Stimulated activated CD4-positive, alpha-beta T cell treated with anti-CD3 and anti-CD28 coated beads, TNF-alpha, amount 100 ng/mL, for 48 hours (primary cell): ENCODE results near the gene SERPING1.

Experiments
- DNase-seq, 3 donors: peaks; one replicate each; pipeline ENCODE4 v3.0.0-alpha.2; 2020; ENCODE audit warnings: low read depth in 3 of 3

SERPING1 gene

DNA sequence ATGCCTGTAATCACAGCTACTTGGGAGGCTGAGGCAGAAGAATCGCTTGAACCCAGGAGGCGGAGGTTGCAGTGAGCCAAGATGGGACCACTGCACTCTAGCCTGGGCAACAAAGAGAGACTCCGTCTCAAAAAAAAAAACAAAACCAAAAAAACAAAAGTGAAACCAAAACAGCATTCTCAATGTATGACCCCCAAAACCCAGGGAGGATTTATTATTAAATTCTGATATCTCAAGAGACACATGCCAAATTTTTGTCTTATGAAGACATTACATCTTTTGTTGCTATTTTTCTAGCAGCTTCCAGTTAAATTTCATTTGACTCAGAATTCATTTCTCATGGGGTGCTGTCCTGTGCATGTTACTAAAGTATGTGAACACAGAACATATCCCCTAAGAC lies 55.2 kb downstream of the SERPING1 start:
- no peak for DNase-seq

DNA sequence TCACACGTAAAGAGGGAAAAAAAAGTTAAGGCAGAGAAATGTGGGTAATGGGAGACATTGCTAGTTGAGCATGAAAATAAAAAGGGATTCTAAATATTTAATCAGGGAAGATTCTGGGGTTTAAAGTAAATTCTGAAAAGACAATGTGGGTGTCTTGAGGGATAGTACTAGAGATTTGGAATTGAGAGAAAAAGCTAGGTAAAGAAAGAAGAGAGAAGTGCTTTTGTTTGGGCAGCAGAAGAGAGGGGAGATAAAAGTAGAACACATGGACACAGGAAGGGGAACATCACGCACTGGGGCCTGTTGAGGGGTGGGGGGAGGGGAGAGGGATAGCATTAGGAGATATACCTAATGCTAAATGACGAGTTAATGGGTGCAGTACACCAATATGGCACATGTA lies 55.7 kb downstream of the SERPING1 start:
- no peak for DNase-seq

DNA sequence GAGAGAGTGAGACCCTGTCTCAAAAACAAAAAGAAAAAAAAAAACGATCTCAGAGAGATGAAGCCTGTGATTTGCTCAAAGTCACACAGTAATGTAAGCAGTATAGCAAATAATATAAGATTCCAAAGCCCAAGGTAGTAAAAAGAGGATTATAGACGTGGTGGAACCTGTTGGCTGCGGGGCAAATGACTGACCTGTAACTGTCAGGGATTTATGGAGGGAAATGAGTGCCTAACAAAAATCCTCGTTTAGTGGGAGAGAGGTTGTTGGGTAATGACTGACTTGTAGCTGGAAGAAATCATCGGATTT lies 59.4 kb downstream of the SERPING1 start:
- DNase-seq, result no peak

DNA sequence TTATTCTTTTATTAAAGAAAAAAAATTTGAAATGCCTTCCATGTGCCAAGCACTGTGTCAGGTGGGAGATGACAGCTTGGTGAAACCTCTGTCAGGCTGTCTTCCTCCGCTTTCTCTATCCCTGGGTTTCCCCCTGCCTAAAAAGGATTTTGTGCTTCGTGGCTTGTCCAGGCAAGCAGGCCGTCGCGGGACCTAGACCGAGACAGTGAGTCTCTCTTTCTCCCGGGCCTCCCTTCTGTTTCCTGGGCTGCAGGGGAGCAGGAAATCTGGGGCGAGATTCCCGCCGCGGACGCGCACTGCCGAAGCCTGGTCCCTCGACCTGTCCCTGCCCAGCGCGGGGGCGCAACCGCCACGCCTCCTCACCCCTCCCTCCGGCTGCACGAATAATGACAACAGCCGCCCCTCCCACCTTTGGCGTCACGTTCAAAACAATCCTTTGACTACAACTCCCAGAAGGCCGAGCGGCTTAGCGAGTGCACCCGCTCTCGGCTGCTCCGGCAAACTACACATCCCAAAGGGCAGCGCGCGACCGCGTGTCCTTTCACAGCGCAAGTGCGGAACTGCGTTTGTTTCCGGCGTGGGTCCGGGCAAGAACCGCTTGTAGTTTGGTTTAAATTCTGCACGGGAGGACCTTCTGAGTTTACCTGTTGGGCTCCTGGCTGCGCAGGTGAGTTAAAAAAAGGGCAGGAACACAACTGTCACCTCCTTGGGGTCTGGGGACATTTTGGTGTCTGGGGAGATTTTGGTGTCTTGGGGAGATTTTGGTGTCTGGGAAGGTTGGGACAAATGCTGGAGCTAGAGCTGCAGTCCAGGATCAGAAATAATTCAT lies 59.9 kb downstream of the SERPING1 start, which contains the start of gene CLP1:
Gene CLP1, plus strand, starts transcription at position 569 of the 829 bp plus-strand sequence. CDS start 1,715 bp downstream, outside the sequence.
- peak; percentile 97 to 98 (median 97) for DNase-seq

DNA sequence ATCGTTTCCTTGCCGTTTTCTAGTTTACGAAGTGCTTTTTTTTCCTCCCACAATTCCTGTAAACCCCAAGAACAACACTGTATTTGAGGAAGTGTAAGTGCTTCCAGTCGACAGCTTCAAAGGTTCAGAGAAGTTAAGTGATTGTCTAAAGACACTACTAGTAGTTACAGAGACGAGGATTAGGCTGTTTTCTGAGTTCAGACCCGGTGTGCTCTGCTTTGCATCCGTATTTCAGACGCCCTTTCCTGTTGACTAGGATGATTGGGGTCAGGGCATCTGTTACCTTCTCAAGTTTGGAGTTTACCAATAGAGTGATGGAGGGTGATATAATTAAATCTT lies 60.5 kb downstream of the SERPING1 start:
- no peak for DNase-seq

DNA sequence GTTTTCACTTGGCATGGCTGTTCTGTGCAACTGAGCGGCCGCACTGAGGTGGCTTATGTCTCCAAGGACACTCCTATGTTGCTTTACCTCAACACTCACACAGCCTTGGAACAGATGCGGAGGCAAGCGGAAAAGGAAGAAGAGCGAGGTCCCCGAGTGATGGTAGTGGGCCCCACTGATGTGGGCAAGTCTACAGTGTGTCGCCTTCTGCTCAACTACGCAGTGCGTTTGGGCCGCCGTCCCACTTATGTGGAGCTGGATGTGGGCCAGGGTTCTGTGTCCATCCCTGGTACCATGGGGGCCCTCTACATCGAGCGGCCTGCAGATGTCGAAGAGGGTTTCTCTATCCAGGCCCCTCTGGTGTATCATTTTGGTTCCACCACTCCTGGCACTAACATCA lies 62.2 kb downstream of the SERPING1 start:
- no peak for DNase-seq

GRCh38 chr11:57662893-57663292 lies 65.4 kb downstream of the SERPING1 start:
- DNase-seq, result no peak

DNA sequence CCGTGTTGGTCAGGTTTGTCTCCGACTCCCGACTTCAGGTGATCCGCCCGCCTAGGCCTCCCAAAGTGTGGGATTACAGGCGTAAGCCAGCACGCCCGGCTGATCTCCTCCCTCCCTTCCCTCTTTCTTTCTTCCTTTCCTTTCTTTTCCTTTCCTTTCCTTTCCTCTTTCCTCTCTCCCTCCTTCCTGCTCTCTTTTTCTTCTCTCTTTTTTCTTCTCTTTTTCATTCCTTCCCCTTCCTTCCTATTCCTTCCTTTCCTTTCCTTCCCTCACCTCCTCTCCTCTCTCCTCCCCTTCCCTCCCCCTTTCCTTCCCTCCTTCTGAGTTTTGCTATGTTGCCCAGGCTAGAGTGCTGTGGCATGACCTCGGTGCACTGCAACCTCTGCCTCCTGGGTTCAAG lies 66.5 kb downstream of the SERPING1 start:
- DNase-seq, result no peak
